SJSA1 (cell line): ENCODE measurements around the gene DNTT. TPM values are rescaled to one million over a fixed set of nuclear protein-coding genes. Genes with fewer than 3 reads are reported as not detected.

Source experiments
- DNase-seq, 2 experiments: peaks; one replicate each; pipeline ENCODE4 v3.0.0-alpha.2; 2015 to 2020; ENCODE audit warnings: low spot score in 2 of 2, low read depth in 1 of 2
- H3K27ac ChIP-seq: fragments of 250-450 bp; sonication (Bioruptor Pico); 2 replicates; pipeline ENCODE4 v1.5.1; 2020; ENCODE audit warnings: mild to moderate bottlenecking, moderate library complexity
- H3K27me3 ChIP-seq: fragments of 250-450 bp; sonication (Bioruptor Pico); replicated peaks from 2 replicates; pipeline ENCODE4 v1.5.1; 2020; ENCODE audit warnings: mild to moderate bottlenecking, moderate library complexity
- H3K36me3 ChIP-seq: fragments of 250-450 bp; sonication (Bioruptor Pico); 2 replicates; pipeline ENCODE4 v1.5.1; 2020; ENCODE audit warnings: mild to moderate bottlenecking
- H3K4me1 ChIP-seq: fragments of 250-450 bp; sonication (Bioruptor Pico); replicated peaks from 2 replicates; pipeline ENCODE4 v1.6.1; 2021; ENCODE audit warnings: mild to moderate bottlenecking
- H3K4me3 ChIP-seq: fragments of 250-450 bp; sonication (Bioruptor Pico); 2 replicates; pipeline ENCODE4 v1.5.1; 2020; ENCODE audit warnings: mild to moderate bottlenecking
- H3K9me3 ChIP-seq: fragments of 250-450 bp; sonication (Bioruptor Pico); replicated peaks from 2 replicates; pipeline ENCODE4 v1.5.1; 2020; ENCODE audit warnings: mild to moderate bottlenecking
- total RNA-seq: library from RNA; depleted of rRNA; stranded (reverse); fragments of >200 nt; shearing (Covaris generic); gene quantifications from 2 replicates; pipeline ENCODE4 v1.2.3, GENCODE V29; 2014

DNTT gene
- total RNA-seq, 1 experiment from 2014 or later, result not detected

DNA sequence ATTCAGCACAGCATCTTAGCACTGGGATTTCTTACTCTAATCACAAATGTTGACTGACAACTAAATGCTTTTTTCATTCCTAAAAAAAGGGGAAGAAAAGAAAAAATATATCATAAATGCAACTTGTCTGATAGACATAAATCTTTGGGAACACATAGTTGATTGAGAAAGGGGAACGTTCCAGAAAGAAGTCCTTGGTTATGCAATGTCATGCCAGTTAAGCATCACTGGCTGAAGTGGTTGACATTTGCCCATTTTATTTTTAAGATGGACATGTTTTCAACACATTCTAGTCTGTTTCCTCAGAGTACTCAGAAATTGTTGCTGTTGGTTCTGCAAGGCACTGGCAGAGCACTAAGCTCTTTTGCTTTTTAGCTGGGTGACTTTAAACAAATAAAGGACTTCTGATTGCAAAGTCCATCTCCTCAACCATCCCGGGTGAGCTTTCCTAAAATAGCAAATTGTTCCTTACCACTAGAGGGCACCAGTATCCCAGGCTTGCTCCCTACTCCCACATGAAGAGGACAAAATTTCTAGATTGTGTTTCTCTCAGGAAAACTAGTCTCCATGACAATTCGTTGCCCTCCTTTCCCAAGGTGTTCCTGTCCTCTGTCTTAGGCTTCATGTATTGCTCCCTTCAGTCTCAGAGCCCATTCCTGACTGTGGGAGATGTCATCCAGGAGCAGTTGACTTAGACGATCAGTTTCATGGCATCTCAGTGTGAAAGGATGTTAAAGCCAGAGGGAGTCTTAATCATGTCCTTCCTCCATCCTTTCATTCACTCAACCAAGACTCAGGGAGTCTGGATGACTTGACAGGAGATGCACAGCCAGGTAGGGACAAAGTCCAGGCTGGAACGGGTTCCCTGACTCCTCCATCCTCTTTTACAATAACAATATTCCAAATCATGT lies 30.6 kb downstream of the DNTT start:
- no peak overlapping the region for H3K4me3 ChIP-seq
- no peaks in the 10 kb centered on the region for H3K9me3 ChIP-seq
- peak in 1 of 2 experiments; percentile 22 for DNase-seq
- H3K27me3 ChIP-seq, result peaks cover 17% of the 10 kb centered on the region
- no peaks in the 10 kb centered on the region for H3K36me3 ChIP-seq
- no peaks in the 10 kb centered on the region for H3K4me1 ChIP-seq
- no peak overlapping the region for H3K27ac ChIP-seq

DNA sequence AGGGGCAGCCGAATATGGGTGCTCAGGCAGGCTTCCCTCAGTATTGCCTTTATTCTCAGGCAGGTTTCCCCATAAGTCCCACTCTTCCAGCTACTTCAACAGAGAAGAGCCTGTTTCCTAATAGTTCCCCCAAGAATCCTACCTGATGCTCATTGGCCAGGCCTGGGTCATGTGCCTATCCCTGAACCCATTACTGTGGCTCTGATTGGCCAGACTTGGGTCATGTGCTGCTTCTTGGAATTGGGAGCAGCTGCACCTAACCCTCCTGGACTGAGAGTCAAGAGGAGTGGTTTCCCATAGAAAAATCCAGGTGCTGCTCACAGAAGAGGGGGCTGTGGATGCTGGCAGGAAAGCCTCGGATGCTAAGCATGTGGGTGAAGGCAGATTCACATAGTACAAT lies 32.9 kb downstream of the DNTT start:
- Histone ChIP-seq H3K9me3 (no peaks in the 10 kb centered on the region), H3K4me1 (no peaks in the 10 kb centered on the region)
- DNase-seq, result no peak

DNA sequence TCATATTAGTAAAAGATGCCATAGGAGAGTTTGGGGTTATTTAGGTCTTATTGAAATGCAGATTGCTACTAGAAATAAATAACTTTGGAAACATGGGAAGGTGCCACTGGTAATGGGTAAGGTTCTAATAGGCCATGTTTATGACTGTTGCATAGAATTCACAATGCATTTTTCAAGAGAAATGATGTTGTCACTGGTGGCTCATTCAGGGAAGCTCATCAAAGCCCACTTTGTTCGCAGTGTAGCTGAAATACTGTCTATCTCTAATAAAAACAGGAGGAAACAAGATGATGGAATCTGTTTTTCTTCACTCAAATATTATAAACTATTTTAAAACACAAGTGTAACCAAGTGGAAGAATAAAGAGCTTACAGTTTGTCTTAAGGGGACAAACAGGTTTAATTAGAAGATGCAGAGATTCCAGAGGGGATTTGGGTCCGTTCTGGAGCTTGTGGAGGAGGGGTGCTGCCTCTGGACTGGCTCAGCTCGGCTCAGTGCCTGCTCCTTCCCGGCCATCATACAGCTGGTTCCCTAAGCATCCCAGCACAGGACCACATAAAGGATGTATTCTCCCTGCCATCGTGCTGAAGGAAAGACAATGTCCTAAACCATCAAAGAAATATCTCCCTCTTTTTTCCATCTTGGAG lies 34.2 kb downstream of the DNTT start:
- H3K4me1 ChIP-seq, result no peaks in the 10 kb centered on the region
- no peaks in the 10 kb centered on the region for H3K9me3 ChIP-seq
- H3K4me3 ChIP-seq, result no peak overlapping the region
- peaks cover 24% of the 10 kb centered on the region for H3K27me3 ChIP-seq
- no peak overlapping the region for H3K27ac ChIP-seq
- no peak for DNase-seq
- no peaks in the 10 kb centered on the region for H3K36me3 ChIP-seq

More for the DNA sequence above, 32.9 kb downstream of the DNTT start:
- H3K27ac ChIP-seq, result no peak overlapping the region
- H3K36me3 ChIP-seq, result no peaks in the 10 kb centered on the region
- H3K4me3 ChIP-seq, result no peak overlapping the region
- H3K27me3 ChIP-seq, result peaks cover 15% of the 10 kb centered on the region

DNA sequence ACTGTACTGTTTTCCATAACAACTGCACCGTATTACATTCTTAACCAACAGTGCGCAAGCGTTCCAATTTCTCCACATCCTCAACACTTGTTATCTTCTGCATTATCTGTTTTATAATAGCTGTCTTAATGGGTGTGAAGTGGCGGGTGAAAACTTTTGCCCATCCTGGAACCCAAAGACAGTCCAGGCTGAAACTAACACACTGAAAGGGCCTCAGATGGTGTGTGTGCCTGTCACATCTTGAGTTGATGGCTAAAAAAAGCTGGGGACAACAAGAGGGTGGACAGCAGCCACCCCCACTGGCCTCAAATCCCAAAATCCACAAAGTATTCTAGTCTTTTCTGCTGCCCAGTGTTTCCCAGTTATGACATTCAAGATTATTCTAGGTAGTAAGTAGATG lies 35.1 kb downstream of the DNTT start:
- Histone ChIP-seq H3K4me3 (no peak overlapping the region), H3K27me3 (peaks cover 23% of the 10 kb centered on the region; the same call in 1 of the 2 replicates), H3K27ac (no peak overlapping the region), H3K36me3 (no peaks in the 10 kb centered on the region), H3K4me1 (no peaks in the 10 kb centered on the region), H3K9me3 (no peaks in the 10 kb centered on the region)
- no peak for DNase-seq

DNA sequence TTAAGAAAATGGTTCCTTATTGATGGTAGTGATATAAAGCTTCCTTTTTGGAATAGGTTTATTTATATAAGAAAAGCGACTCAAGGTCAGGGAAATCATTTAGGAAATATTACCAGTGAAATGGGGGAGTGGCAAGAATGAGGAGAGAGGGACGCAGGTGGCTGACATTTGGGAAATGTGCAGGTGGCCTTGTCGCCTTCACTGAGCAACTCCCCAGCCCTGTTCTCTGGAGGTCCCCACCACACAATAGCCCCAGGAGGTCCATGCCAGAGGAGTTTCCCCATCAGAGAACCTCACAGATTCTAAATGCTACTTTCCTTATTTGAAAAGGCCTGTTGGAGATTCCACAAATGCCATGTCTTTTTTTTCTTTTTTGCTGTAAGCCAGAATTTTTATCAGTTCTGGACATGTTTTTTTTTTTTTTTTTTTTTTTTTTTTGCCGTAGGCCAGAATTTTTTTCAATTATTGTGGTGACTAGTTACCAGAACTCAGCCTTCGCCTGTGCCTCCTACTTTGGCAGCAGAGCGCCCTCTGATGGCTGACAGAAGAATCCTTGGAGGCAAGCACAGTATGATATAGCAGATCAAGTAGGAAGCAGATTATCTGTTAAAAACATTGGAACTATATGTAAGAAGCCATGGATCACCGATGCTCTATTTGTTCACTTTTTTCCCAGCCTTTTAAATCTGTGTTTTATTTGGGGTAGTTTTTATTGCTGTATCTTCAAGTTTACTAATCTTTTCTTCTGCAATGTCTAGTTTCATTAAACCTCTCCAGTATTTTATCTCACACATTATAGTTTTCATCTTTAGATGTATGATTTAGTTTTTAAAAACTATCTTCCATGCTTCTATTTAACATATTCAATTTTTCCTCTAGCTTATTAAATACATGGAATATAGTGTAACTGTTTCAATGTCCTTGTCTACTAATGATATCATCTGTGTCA lies 36.0 kb downstream of the DNTT start:
- Histone ChIP-seq H3K4me3 (no peak overlapping the region), H3K4me1 (no peaks in the 10 kb centered on the region), H3K9me3 (no peaks in the 10 kb centered on the region), H3K36me3 (no peaks in the 10 kb centered on the region), H3K27me3 (peaks cover 19% of the 10 kb centered on the region; the same call in 1 of the 2 replicates), H3K27ac (no peak overlapping the region)
- peak in 1 of 2 experiments; percentile 12 for DNase-seq

DNA sequence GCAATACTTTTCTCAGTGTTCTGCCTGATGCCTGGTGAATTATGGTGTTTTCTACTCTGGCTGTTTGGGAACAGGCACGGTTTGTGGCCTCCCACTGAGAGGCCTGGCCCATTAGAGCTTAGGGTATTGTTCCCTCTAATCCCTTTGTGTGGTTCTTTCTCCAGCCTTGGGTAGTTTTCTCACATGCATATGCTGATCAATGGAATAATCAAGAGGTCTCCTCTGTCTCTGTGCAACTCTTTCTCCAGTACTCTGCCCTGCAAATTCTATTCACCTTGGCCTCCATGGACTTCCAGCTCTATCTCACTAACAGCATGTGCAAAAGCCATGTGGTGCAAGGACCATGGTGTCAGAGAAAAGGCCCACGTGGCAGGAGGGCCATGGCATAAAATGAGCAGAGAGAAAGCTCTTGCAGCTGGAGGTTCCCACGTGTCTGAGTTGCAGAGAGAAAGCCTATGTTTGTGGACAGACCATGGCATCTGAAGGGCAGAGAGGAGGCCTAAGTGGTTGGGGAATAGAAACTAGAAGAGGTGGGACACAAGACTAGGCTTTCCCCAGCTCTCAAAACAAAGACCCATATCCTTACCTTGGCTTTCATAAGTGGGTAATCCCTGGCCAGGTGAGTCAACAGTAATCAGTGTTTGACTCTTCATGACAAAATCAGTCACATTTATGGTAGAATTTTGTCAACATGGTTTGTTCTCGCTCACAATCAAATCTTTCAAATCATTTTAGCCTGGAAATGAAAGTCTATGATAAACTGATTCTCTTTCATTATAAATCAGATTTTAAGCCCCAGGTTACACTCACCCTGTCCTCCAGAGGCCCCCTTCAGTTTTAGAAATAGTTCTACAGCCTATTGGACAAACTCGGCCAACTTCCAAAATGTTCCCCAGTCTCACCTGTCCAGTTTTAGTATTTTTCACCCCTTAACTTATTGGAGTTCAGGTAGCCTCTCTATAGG lies 37.3 kb downstream of the DNTT start:
- peaks cover 19% of the 10 kb centered on the region; the same call in 1 of the 2 replicates for H3K27me3 ChIP-seq
- H3K36me3 ChIP-seq, result no peaks in the 10 kb centered on the region
- no peak overlapping the region for H3K4me3 ChIP-seq
- H3K9me3 ChIP-seq, result no peaks in the 10 kb centered on the region
- DNase-seq, result no peak
- H3K4me1 ChIP-seq, result no peaks in the 10 kb centered on the region
- H3K27ac ChIP-seq, result no peak overlapping the region

DNA sequence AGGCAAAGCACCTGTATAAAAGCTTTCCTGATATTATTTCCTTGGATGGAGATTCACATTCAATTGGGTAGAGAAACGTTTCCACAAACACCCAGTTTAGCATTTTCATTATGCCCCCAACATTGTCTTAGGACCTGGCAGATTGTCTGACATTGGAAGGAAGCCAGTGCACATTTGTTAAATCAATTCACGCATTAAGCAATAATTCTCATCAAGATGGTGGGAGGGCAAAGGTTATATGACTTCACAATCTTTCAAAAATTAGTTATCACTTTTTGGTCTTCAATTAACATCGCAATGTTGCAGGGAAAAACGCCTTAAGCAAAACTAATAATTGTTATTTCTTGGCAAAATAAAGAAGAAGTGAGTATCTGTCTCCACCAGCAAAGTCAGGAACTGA lies 38.2 kb downstream of the DNTT start:
- H3K27ac ChIP-seq, result no peak overlapping the region
- no peaks in the 10 kb centered on the region for H3K4me1 ChIP-seq
- H3K27me3 ChIP-seq, result peaks cover 19% of the 10 kb centered on the region; the same call in 1 of the 2 replicates
- H3K36me3 ChIP-seq, result no peaks in the 10 kb centered on the region
- no peak for DNase-seq
- no peaks in the 10 kb centered on the region for H3K9me3 ChIP-seq
- H3K4me3 ChIP-seq, result no peak overlapping the region

DNA sequence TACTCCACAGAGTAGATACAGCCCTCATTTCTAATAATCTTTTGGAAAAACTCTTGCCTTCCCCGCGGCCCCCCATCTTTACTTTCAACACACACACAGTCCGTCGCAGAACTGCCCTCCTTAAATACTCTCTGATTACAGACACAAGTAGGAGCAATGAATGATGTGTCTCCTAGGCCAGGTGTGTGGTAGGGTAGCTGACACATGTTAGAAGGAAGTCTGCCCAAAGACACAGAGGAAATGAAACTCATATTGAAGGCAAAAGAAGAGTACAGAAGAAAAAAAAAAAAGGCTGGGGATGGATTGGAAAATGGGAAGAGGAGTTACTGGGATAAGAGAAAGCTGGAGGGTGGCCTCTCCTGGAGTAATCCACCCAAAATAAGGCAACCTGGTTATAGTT lies 39.9 kb downstream of the DNTT start:
- no peaks in the 10 kb centered on the region for H3K4me1 ChIP-seq
- H3K36me3 ChIP-seq, result no peaks in the 10 kb centered on the region
- no peak overlapping the region for H3K4me3 ChIP-seq
- H3K27me3 ChIP-seq, result 0 out of 2 replicates have a peak, but pooled peaks cover 13% of the 10 kb centered on the region
- H3K9me3 ChIP-seq, result no peaks in the 10 kb centered on the region
- no peak overlapping the region for H3K27ac ChIP-seq
- no peak for DNase-seq

DNA sequence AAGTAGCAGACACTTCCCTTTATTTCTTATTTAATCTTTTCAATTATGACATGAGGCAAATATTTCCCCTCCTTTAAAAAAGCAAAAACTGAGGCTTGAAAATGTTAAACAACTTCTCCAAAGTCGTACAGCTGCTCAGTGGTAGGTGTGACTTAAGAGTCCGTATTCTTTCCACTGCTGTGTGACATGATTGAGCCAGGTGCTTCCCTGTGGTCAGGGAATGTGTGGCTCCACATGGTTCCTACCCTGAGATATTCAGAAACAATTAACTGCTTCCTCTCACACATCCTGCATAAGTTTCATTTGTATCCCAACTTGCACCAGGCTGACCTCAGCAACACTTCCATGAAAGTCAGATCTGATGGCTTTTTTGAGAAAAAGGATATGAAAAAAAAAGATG lies 41.0 kb downstream of the DNTT start:
- Histone ChIP-seq H3K36me3 (no peaks in the 10 kb centered on the region), H3K4me1 (no peaks in the 10 kb centered on the region), H3K27me3 (0 out of 2 replicates have a peak, but pooled peaks cover 13% of the 10 kb centered on the region), H3K9me3 (no peaks in the 10 kb centered on the region), H3K4me3 (no peak overlapping the region), H3K27ac (no peak overlapping the region)
- DNase-seq, result no peak

DNA sequence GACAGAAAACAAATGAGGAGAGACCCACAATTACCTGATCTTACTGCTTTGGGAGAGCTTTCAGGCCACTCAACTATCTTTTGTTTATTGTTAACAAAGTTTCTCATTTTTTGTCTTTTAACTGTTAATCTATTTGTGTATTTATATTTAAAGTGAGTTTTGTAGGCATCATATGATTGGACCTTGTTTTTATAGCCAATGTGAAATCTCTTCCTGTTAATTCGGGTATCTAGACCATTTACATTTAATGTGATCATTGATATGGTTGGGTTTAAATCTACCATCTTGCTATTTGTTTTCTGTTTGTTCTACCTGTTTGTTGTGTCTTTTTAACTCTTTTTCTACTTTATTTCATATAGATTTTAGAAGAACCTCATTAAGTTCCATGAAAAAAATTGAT lies 42.1 kb downstream of the DNTT start:
- H3K27me3 ChIP-seq, result 0 out of 2 replicates have a peak, but pooled peaks cover 13% of the 10 kb centered on the region
- no peaks in the 10 kb centered on the region for H3K36me3 ChIP-seq
- no peak overlapping the region for H3K27ac ChIP-seq
- no peak for DNase-seq
- H3K4me1 ChIP-seq, result no peaks in the 10 kb centered on the region
- H3K9me3 ChIP-seq, result no peaks in the 10 kb centered on the region
- no peak overlapping the region for H3K4me3 ChIP-seq

DNA sequence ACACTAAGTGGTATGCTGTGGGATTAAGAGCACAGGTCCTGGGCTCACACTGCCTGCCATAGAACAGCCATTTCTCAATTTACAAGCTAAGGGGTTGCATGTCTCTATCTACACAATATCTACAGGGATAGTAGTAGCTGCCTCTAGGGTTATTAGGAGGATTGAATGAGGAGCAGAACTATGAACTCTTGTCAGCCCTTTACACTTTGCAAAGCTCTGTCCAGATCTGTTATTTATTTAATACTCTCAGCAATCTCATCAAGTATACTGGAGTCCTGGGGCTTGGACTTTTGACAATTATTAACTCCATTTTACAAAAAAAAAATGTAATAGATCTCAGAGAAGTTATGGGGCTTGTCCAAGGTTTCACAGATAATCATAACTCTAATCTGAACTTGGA lies 47.8 kb downstream of the DNTT start:
- H3K27ac ChIP-seq, result no peak overlapping the region
- H3K4me1 ChIP-seq, result no peaks in the 10 kb centered on the region
- no peaks in the 10 kb centered on the region for H3K9me3 ChIP-seq
- H3K4me3 ChIP-seq, result no peak overlapping the region
- H3K27me3 ChIP-seq, result peaks cover 3% of the 10 kb centered on the region; the same call in 1 of the 2 replicates
- H3K36me3 ChIP-seq, result no peaks in the 10 kb centered on the region
- DNase-seq, result no peak

DNA sequence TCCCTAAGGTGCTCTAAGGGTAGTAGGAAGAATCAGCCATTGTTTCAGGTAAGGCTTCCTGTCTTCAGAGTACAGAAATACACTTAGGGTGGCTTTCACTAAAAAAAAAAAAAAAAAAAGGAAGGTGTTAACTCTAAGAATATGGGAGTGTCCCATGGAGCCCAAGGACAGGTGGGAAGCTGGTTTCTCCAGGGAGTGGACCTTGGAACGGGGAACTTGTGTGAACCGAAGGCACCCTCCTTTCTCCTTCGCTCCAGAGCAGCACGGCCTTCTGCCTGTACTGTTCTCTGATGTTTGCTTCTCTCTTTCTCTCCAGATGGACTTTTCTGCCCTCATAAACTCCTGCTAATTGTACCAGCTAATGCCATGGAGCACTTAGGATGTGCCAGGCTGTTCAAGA lies 48.3 kb downstream of the DNTT start:
- Histone ChIP-seq H3K4me3 (no peak overlapping the region), H3K36me3 (no peaks in the 10 kb centered on the region), H3K27ac (no peak overlapping the region), H3K4me1 (no peaks in the 10 kb centered on the region), H3K9me3 (no peaks in the 10 kb centered on the region), H3K27me3 (peaks cover 4% of the 10 kb centered on the region; the same call in 1 of the 2 replicates)
- DNase-seq, result no peak
